Colonic mucosa (tissue), 4 donors: ENCODE measurements around the gene RFTN1. TPM values are rescaled to one million over a fixed set of nuclear protein-coding genes. Genes with fewer than 3 reads are reported as not detected.

ENCODE experiments used
- DNase-seq: peaks from one replicate; pipeline ENCODE4 v3.0.0-alpha.2; 2020
- H3K27ac ChIP-seq: fragments of 200-600 bp; one replicate; pipeline ENCODE4 v1.8.0; 2021
- H3K27me3 ChIP-seq: fragments of 200-600 bp; one replicate; pipeline ENCODE4 v1.8.0; 2021
- H3K36me3 ChIP-seq: fragments of 200-600 bp; one replicate; pipeline ENCODE4 v1.8.0; 2021
- H3K4me1 ChIP-seq: fragments of 200-600 bp; one replicate; pipeline ENCODE4 v1.8.0; 2021; ENCODE audit warnings: mild to moderate bottlenecking
- H3K4me3 ChIP-seq: fragments of 200-600 bp; one replicate; pipeline ENCODE4 v1.8.0; 2021
- H3K9ac ChIP-seq, 2 donors: one replicate each; pipeline ENCODE4 v1.7.0; 2013; ENCODE audit warnings: control low read depth in 2 of 2, low read depth in 2 of 2, low read length in 2 of 2
- H3K9me3 ChIP-seq: fragments of 200-600 bp; one replicate; pipeline ENCODE4 v1.8.0; 2021
- intact Hi-C: fragments of 100-400 bp; cut with DNase I; formaldehyde crosslinking; loops from one replicate; pipeline ENCODE4 v1.14.1; 2022
- total RNA-seq, 2 donors: library from RNA; stranded (reverse); fragmentation: NEBNext Ultra II Directional in 1 of 2; extraction: Animal tissue kit (Norgen Biotek cat#: 25700) in 1 of 2; gene quantifications; one replicate each; pipeline ENCODE4 v1.2.1, GENCODE V29; 2021
- TF ChIP-seq, protein P1 (sequence below): fragments of 200-600 bp; IDR thresholded peaks from one replicate; pipeline ENCODE4 v1.8.0; 2022; ENCODE audit warnings: antibody characterized with exemption, mild to moderate bottlenecking
- donor health status: healthy.
- donor health status: DM: no; HTN: no; CAD: no.
- donor health status: DM: no; HTN: no; CAD: no.

RFTN1 gene
- total RNA-seq, 2 donors from 2014 or later = 4.0 to 10.2 TPM

DNA sequence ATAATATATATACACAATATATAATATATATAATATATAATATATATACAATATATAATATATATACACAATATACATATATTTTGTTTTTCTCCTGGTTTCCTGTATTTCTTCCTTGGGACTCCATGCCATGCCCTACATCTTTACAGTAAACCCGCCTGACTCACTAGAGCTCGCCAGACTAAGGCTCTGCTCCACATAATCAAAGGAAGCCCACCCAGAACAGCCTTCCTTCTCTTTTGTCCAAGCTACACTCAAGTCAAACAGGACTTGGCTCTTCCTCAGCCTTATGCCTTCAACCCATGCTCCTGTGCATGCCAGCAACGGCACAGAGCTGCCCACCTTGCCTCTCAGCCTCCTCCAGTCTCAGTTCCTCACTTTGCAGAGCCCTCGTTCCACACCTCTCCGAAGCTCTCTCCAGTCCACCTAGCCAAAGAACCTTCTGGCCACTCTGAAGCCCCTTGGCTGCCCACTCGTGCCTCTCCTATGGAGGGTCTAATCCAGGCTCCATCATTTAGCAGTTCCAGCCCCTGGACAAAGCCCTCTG is 109.1 kb downstream of the RFTN1 start:
- DNase-seq = no peak
- TF ChIP-seq, protein P1, sequence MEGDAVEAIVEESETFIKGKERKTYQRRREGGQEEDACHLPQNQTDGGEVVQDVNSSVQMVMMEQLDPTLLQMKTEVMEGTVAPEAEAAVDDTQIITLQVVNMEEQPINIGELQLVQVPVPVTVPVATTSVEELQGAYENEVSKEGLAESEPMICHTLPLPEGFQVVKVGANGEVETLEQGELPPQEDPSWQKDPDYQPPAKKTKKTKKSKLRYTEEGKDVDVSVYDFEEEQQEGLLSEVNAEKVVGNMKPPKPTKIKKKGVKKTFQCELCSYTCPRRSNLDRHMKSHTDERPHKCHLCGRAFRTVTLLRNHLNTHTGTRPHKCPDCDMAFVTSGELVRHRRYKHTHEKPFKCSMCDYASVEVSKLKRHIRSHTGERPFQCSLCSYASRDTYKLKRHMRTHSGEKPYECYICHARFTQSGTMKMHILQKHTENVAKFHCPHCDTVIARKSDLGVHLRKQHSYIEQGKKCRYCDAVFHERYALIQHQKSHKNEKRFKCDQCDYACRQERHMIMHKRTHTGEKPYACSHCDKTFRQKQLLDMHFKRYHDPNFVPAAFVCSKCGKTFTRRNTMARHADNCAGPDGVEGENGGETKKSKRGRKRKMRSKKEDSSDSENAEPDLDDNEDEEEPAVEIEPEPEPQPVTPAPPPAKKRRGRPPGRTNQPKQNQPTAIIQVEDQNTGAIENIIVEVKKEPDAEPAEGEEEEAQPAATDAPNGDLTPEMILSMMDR = no peak
- no peak overlapping the region for H3K27ac ChIP-seq
- H3K27me3 ChIP-seq = no peaks in the 10 kb centered on the region
- intact Hi-C loops = no loop called here
- H3K9me3 ChIP-seq = no peaks in the 10 kb centered on the region
- no peaks in the 10 kb centered on the region for H3K36me3 ChIP-seq
- H3K4me3 ChIP-seq = no peak overlapping the region
- no peak overlapping the region for H3K9ac ChIP-seq
- H3K4me1 ChIP-seq = no peaks in the 10 kb centered on the region

DNA sequence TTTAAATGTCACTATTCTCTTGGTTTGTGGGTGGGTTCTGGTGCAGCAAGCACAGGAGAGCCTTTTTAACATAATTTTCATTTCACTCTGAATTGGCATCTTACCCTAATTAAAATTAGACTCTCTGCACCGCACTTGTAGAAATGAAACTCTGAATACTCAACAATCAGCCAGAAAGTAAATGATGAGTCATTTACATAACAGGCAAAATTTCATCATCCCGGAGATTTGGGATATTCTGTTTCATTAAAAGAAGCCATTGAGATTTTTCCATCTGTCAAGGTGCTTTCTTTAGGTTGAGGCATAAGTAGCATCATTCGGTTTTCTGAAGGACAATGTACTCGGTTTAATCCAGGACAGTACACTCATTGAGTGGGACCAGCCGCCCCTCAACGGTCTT is 111.0 kb downstream of the RFTN1 start:
- no peaks in the 10 kb centered on the region for H3K9me3 ChIP-seq
- H3K27ac ChIP-seq = no peak overlapping the region
- TF ChIP-seq, protein P1 = no peak
- no peak overlapping the region for H3K9ac ChIP-seq
- DNase-seq = no peak
- H3K36me3 ChIP-seq = no peaks in the 10 kb centered on the region
- no peaks in the 10 kb centered on the region for H3K4me1 ChIP-seq
- no peaks in the 10 kb centered on the region for H3K27me3 ChIP-seq
- no peak overlapping the region for H3K4me3 ChIP-seq
- intact Hi-C loops = no loop called here

DNA sequence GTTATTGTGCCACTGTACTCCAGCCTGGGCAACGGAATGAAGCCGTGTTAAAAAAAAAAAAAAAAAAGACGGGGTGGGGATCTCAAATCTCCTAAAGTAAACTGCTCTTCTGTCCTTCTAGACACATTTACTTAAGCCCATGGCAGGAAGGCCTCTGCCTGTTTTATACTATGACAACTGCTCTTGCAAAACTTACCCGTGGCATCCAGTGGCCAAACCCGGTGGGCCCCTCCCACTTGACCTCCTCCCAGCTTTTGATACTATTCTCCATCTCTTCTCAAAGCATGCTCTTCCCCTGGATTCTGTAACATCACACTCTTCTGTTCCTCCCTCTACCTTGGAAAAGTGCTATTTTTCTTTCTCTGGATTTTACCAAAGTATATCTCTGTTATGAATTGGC is 112.2 kb downstream of the RFTN1 start:
- Histone ChIP-seq H3K36me3 (no peaks in the 10 kb centered on the region), H3K9me3 (no peaks in the 10 kb centered on the region), H3K27me3 (no peaks in the 10 kb centered on the region), H3K4me1 (no peaks in the 10 kb centered on the region), H3K9ac (no peak overlapping the region), H3K4me3 (no peak overlapping the region), H3K27ac (no peak overlapping the region)
- TF ChIP-seq, protein P1 = no peak
- intact Hi-C loops = no loop called here
- no peak for DNase-seq

DNA sequence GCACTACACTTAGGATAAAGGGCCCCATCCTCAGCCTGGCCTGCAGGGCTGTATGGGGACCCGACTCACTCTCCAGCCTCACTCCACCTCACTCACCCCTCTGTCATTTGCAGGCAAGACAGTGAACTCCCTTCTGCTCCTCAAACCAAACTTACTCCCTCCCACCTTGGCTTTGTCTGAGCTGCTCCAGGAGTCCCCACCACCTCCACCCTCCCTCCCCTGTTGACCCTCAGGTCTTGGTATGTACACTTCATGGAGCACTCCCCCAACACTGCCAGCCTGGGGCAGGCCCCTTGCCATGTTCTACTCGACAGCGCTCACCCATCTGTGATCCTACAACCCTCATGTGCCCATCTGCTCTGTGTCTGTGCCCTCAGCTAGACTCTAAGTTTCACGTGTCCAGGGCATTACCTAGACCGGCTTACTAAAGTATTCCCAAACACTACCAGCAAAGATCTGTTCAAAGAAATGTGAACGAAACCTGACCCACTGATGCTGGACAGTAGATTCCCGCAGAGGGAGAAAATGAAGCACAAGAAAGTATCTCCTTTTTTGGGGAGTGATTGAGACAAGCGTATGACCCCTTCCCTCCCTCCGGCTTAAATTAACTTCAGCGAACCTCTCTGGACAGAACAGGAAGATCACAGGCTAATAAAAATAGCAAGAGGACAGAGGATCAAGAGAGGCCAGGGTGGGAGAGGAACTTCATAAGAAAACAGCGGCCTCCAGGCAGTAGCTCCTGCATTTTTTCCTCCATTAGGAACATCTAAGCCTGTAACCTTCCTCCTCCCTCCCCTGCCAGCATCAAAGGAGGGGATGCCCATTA is 113.2 kb downstream of the RFTN1 start:
- intact Hi-C loops = no loop called here
- H3K27me3 ChIP-seq = no peaks in the 10 kb centered on the region

DNA sequence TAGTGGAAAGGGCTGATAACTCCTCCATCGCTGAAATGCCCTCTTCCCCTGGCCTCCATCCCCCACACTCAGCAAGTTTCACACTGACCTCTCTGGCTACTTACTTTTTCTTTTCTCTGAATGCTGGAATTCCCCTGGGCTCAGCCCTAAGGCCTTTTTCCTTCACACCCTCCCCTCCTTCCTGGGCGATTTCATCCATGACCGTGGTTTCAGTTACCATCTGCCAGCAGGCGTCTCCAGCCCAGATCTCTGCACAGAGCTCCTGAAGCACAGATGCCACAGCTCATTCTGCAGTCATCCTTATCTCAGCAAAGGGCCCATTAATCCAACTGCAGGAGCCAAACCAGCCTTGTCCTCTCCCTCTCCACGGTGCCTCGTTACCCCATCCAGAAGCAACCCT is 114.0 kb downstream of the RFTN1 start:
- intact Hi-C loops = no loop called here
- H3K9ac ChIP-seq = no peak overlapping the region
- TF ChIP-seq, protein P1 = no peak
- H3K9me3 ChIP-seq = no peaks in the 10 kb centered on the region
- DNase-seq = no peak
- H3K36me3 ChIP-seq = no peaks in the 10 kb centered on the region
- H3K4me1 ChIP-seq = no peaks in the 10 kb centered on the region
- no peak overlapping the region for H3K4me3 ChIP-seq
- H3K27ac ChIP-seq = peak overlapping the region; percentile 27
- no peaks in the 10 kb centered on the region for H3K27me3 ChIP-seq

More for the DNA sequence above, 113.2 kb downstream of the RFTN1 start:
- H3K4me3 ChIP-seq = no peak overlapping the region
- no peaks in the 10 kb centered on the region for H3K4me1 ChIP-seq
- TF ChIP-seq, protein P1 = no peak
- DNase-seq = no peak
- peak overlapping the region; percentile 27 for H3K27ac ChIP-seq
- H3K9ac ChIP-seq = no peak overlapping the region
- H3K9me3 ChIP-seq = no peaks in the 10 kb centered on the region
- no peaks in the 10 kb centered on the region for H3K36me3 ChIP-seq
